HTERT RPE-1 (cell line): ENCODE data around the gene SLC2A8.

ENCODE experiments used
- in situ Hi-C: fragments of 300-500 bp; cut with MboI; formaldehyde crosslinking; loops from 4 replicates; pipeline ENCODE4 v1.14.3; 2020; ENCODE audit warnings: low sequenced_read_pairs

The SLC2A8 gene

DNA sequence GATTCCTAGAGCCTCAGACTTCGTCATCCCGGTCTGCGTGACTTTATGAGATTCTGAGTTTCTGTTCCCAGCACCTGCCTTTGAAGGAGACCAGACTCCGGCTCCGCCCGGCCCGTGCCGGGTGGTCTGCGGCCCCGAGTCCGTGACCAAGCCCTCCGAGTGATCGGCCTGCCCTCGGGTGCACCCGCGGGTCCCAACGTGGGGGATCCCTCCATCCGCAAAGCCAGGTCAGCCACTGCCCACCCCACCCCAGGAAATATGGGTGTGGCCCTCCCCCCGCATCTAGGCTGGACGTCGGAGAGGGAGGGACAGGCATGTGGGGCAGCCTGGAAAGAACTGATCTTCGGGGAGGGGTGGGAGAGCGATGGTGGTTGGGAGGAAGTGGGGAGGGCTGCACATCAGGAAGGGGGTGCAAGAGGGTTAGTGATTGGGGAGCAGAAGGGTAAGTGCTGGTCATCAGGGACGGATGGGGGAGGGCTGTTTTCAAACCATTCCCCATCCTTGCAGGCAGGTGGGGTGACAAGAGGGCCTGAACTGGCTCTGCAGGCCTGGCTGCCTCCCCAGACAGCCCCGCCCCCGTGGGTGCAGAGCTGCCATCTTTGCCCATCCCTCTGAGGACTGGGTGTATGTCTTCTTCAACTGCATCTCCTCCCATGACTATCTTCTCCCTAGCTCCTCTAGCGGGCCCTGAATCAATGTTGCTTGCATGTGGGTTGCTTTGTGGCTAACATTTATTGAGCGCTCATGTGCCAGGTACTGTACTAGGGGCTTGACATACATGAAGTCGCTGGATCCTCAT is 55.1 kb downstream of the SLC2A8 start:
- in situ Hi-C loops, result no loop called here

DNA sequence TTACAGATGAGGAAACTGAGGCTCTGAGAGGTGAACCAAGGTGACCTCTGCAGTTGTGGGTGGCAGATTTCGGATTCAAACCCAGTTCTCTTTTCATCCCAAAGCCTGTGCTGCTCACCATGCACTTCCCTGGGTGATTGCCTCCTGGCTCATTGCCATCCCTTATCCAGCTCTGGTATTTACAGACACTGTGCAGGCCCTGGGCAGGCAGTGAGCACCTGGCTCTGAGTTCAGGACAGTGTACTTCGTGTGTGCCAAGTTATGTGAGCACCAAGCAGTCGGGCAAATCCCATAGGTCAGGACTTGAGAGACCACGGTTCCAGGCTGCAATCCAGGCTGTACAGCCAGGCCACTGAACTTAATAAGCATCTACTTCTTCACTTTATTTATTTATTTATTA is 55.7 kb downstream of the SLC2A8 start:
- in situ Hi-C loops, result no loop called here

DNA sequence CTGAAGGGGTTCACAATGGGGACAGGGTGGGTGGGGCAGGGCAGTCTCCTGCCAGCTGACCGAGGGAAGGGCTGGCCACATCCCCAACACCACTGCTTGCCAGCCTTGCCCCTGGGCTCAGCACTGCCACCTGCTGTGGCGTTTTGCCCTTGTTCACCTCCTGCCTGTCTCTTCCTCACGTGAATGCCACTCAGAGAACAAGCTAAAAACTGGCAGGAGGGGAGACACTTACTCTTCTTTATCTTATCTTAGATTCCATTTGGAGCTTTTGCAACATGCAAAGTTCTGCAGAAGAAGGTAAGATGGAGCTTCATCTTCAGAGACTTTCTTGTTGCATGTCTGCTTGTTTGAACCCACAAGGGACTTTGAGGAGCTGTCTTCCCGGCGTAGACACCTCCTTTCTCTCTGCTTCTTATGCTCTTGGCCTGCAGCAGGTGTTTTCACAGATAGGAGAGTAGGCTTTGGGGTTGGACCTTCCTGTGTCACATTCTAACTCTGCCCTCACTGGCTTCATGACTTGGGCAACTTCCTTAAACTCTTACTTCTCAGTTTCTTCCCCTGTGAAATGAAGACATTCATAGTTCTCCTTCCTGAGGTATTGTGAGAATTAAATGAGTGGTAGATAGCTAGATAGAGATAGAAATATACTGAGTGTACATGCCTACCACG is 58.5 kb downstream of the SLC2A8 start:
- in situ Hi-C loops, result no loop called here

DNA sequence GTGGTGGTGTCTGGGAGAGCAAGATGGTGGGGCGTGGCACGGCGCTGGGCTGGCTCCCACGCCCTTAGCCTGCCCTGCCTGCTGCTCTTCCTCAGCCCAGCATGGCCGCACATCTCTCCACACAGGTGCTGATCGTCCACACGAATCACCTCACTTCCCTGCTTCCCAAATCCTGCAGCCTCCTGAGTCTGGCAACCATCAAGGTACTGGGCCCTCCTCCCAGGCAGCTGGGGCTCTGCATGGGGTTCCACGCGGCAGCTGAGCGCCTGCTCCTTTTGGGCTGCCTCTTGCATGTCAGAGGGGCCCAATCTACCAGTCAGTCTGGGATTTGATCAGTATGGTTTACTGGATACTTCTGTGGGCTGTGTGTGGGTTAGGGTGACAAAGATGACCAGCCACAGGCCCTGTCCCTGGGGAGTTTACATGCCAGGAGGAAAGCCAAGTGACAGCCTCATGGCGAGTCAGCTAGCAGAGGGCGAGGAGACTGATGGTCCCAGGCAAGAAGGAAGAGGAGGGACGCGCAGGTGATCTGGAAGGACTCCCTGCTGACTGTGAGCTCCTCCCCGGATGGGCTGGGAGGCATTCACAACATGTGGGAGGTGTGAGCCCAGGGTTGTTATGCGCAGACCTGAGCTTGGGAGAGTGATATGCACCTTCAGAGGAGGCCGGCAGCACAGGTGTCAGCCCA is 60.4 kb downstream of the SLC2A8 start:
- in situ Hi-C loops, result no loop called here
